Measurements from ENCODE around the gene VHLL. TPM values are rescaled to one million over a fixed set of nuclear protein-coding genes. Genes with fewer than 3 reads are reported as not detected.

The VHLL gene
- total and polyA plus RNA-seq, 2 donors: not detected

DNA sequence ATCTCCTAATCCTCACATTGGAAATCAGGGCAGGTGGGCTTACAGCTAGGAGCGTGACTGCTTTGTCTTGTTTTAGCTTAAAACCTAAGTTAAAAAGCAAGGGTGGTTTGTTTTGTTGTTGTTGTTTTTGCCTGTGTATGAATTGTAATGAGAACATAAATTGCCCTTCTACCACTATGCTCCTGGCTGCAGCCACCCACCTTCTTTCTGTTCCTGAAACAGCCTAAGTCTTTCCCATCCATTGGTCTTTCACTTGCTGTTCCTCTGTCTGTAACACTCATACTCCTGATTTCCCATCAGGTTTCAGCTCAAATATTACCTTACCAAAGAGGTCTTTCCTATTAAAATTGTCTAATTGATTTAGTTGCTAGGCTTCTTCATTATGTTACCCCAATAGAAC, 15.6 kb downstream of the VHLL start:
- peak overlapping the region; percentile 91 for H3K4me3 ChIP-seq (ENCODE audit: low read depth, low read length)
- no peaks in the 10 kb centered on the region for H3K4me1 ChIP-seq (ENCODE audit: insufficient read depth)
- no peak overlapping the region for H3K27ac ChIP-seq (ENCODE audit: low read depth)
- 83% methylated on average over 1 of the region's 1 CpG for WGBS
- H3K36me3 ChIP-seq (ENCODE audit: insufficient read depth): no peaks in the 10 kb centered on the region
- DNase-seq (ENCODE audit: extremely low spot score): no peak

GRCh38 chr1:156282479-156283222, 16.5 kb downstream of the VHLL start, which contains the start of gene SMG5:
Gene SMG5 (minus strand): TSS chr1:156282825. CDS start chr1:156282680, 145 bp downstream.
- no peaks in the 10 kb centered on the region for H3K36me3 ChIP-seq (ENCODE audit: insufficient read depth)
- peak within 1 kb of the TSS; percentile 91 for H3K4me3 ChIP-seq (ENCODE audit: low read depth, low read length)
- peak within 1 kb of the TSS; percentile 93 for H3K27ac ChIP-seq (ENCODE audit: low read depth)
- H3K4me1 ChIP-seq (ENCODE audit: insufficient read depth): no peaks in the 10 kb centered on the region
- DNase-seq (ENCODE audit: extremely low spot score): peak; percentile 98
- WGBS: under 1% methylated on average over 50 of the region's 50 CpGs

- Histone ChIP-seq H3K4me3 (ENCODE audit: low read depth, low read length) (peak overlapping the region; percentile 91), H3K36me3 (ENCODE audit: insufficient read depth) (no peaks in the 10 kb centered on the region), H3K27ac (ENCODE audit: low read depth) (peak overlapping the region; percentile 44), H3K4me1 (ENCODE audit: insufficient read depth) (no peaks in the 10 kb centered on the region)
- 9% methylated on average over 22 of the region's 22 CpGs for WGBS
- DNase-seq (ENCODE audit: extremely low spot score): no peak
Observed at GRCh38 chr1:156281693-156282478, 17.2 kb downstream of the VHLL start.

- WGBS: 17% methylated on average over 8 of the region's 8 CpGs
- Histone ChIP-seq H3K4me1 (ENCODE audit: insufficient read depth) (no peaks in the 10 kb centered on the region), H3K27ac (ENCODE audit: low read depth) (no peak overlapping the region), H3K36me3 (ENCODE audit: insufficient read depth) (no peaks in the 10 kb centered on the region), H3K4me3 (ENCODE audit: low read depth, low read length) (no peak overlapping the region)
- no peak for DNase-seq (ENCODE audit: extremely low spot score)
Observed at GRCh38 chr1:156281281-156281680, 17.8 kb downstream of the VHLL start.

DNA sequence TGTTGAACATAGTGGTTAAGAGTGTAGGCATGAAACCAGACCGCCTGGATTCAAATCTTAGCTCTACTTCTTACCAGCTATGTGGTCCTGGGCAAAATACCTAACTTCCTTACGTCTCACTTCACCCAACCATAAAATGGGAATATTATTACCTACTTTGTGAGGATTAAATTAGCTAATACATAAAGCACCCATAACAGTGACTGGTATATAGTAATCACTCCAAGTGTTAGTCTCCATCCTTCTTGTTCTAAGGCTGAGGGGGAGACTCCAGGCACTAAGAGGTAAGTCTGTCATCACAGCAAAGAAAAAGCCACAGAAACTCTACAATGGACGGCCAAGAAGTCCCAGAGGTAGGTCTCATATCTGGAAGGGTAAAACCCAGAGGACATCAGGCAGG, 19.3 kb downstream of the VHLL start:
- Histone ChIP-seq H3K27ac (ENCODE audit: low read depth) (no peak overlapping the region), H3K4me1 (ENCODE audit: insufficient read depth) (no peaks in the 10 kb centered on the region), H3K4me3 (ENCODE audit: low read depth, low read length) (no peak overlapping the region), H3K36me3 (ENCODE audit: insufficient read depth) (no peaks in the 10 kb centered on the region)
- no peak for DNase-seq (ENCODE audit: extremely low spot score)
- WGBS: 91% methylated on average over 3 of the region's 3 CpGs

- DNase-seq (ENCODE audit: extremely low spot score): no peak
Observed at GRCh38 chr1:156276966-156277381, 22.1 kb downstream of the VHLL start.

DNA sequence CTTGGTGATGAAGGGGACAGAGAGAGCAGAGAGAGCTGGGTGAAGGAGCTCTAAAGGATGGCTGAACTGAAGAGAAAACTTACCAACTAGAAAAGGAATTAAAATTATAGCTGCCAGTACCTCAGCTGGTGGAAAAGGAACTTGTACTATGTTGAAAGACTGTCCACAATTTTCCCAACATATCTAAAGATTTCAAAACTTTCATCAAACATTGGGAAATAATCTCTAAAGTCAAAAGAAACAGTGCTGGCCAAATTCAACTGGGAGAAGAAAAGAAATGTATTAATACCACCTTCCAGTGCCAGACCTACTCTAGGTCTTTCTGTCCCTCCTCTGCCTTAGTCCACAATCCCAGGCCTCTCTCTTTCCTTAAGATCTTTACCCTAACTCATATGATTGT, 22.6 kb downstream of the VHLL start:
- Histone ChIP-seq H3K4me3 (ENCODE audit: low read depth, low read length) (no peak overlapping the region), H3K4me1 (ENCODE audit: insufficient read depth) (no peaks in the 10 kb centered on the region), H3K27ac (ENCODE audit: low read depth) (no peak overlapping the region), H3K36me3 (ENCODE audit: insufficient read depth) (peaks cover 10% of the 10 kb centered on the region)
- DNase-seq (ENCODE audit: extremely low spot score): no peak

More at GRCh38 chr1:156276966-156277381, 22.1 kb downstream of the VHLL start:
- no peak overlapping the region for H3K27ac ChIP-seq (ENCODE audit: low read depth)
- 87% methylated on average over 6 of the region's 6 CpGs for WGBS
- H3K36me3 ChIP-seq (ENCODE audit: insufficient read depth): peaks cover 10% of the 10 kb centered on the region
- H3K4me3 ChIP-seq (ENCODE audit: low read depth, low read length): no peak overlapping the region
- H3K4me1 ChIP-seq (ENCODE audit: insufficient read depth): no peaks in the 10 kb centered on the region

DNA sequence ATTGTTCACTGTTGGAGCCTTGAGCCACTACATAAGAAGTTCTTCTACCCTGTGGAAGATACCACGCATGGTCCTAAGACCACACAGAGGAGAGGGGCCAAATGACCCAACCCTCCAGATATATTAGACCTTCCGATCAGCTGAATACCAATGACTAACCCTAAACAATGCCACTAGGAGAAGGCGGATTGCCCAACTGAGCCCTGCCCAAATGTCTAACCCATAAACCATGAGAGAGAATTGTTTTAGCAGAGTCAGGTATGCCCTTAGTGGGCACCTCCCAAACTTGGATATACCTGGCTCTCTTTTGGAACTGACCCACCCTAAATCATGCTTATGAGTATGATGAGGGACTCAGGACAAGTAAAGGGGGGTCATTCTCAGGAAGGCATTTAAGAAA, 28.8 kb downstream of the VHLL start:
- 94% methylated on average over 3 of the region's 3 CpGs for WGBS
- DNase-seq (ENCODE audit: extremely low spot score): no peak
- no peaks in the 10 kb centered on the region for H3K4me1 ChIP-seq (ENCODE audit: insufficient read depth)
- peaks cover 18% of the 10 kb centered on the region for H3K36me3 ChIP-seq (ENCODE audit: insufficient read depth)
- H3K4me3 ChIP-seq (ENCODE audit: low read depth, low read length): no peak overlapping the region
- no peak overlapping the region for H3K27ac ChIP-seq (ENCODE audit: low read depth)

DNA sequence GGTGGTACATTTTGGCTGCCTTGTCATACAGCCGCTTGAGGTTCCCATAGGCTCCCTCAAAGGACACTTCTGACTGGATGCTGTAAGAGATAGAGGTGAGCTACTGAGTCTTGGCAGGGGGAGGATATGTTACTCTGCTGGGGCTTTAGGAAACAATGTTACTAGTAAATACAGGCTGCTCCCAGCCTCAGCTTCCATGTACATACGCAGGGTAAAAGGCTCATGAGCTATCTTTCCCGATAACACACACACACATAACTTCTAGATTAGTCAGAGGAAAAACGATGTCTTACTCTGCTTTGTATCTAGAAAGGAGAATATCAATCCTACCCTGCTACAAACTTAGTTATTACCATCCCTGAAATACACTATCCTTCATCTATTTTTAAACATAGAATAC, 30.8 kb downstream of the VHLL start:
- 83% methylated on average over 4 of the region's 4 CpGs for WGBS
- Histone ChIP-seq H3K4me1 (ENCODE audit: insufficient read depth) (no peaks in the 10 kb centered on the region), H3K27ac (ENCODE audit: low read depth) (no peak overlapping the region), H3K4me3 (ENCODE audit: low read depth, low read length) (no peak overlapping the region), H3K36me3 (ENCODE audit: insufficient read depth) (peaks cover 14% of the 10 kb centered on the region)
- DNase-seq (ENCODE audit: extremely low spot score): no peak

DNA sequence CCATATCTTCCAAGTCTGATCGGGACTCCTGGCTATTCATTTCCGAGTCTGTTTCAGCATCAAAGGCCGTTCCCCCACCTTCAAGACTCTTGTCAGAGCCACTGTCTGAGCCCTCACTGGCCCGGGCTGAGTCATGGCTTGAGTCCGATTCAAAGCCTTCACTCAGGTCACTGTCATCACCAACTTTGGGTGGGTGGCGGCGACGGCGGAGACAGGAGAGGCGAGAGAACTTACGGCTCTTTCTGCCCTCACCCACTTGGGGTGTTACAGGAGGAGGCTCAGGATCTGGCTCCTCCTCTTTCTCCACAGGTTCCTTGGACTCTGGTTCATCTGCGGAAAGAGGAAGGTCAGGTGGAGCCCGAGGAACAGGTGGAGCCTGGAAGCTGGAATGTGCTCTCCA, 33.1 kb downstream of the VHLL start:
- Histone ChIP-seq H3K27ac (ENCODE audit: low read depth) (no peak overlapping the region), H3K4me3 (ENCODE audit: low read depth, low read length) (no peak overlapping the region), H3K4me1 (ENCODE audit: insufficient read depth) (no peaks in the 10 kb centered on the region), H3K36me3 (ENCODE audit: insufficient read depth) (peaks cover 11% of the 10 kb centered on the region)
- no peak for DNase-seq (ENCODE audit: extremely low spot score)
- WGBS: 92% methylated on average over 13 of the region's 13 CpGs

DNA sequence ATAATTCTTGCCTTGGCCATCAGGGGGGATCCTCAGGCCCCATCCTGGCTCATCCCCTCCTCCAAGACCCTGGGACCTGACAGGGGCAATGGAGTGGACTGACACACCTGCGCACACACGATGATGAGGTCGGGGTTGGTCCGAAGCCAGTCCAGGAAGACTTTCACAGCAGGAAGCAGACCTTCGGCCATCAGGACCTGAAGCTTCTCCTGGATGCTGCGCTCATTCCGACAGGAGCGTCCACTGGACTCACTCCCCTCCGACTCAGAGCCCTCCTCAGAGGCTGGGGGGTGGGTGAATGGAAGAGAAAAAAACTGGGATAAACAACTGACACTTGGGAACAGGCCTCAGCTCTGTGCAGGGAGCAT, 35.8 kb downstream of the VHLL start:
- Histone ChIP-seq H3K4me1 (ENCODE audit: insufficient read depth) (no peaks in the 10 kb centered on the region), H3K36me3 (ENCODE audit: insufficient read depth) (peaks cover 26% of the 10 kb centered on the region), H3K27ac (ENCODE audit: low read depth) (no peak overlapping the region), H3K4me3 (ENCODE audit: low read depth, low read length) (no peak overlapping the region)
- WGBS: 92% methylated on average over 9 of the region's 9 CpGs
- no peak for DNase-seq (ENCODE audit: extremely low spot score)

GRCh38 chr1:156262461-156263287, 36.4 kb downstream of the VHLL start:
- no peak for DNase-seq (ENCODE audit: extremely low spot score)
- Histone ChIP-seq H3K36me3 (ENCODE audit: insufficient read depth) (peaks cover 31% of the 10 kb centered on the region), H3K27ac (ENCODE audit: low read depth) (no peak overlapping the region), H3K4me1 (ENCODE audit: insufficient read depth) (no peaks in the 10 kb centered on the region), H3K4me3 (ENCODE audit: low read depth, low read length) (no peak overlapping the region)
- 84% methylated on average over 9 of the region's 9 CpGs for WGBS

DNA sequence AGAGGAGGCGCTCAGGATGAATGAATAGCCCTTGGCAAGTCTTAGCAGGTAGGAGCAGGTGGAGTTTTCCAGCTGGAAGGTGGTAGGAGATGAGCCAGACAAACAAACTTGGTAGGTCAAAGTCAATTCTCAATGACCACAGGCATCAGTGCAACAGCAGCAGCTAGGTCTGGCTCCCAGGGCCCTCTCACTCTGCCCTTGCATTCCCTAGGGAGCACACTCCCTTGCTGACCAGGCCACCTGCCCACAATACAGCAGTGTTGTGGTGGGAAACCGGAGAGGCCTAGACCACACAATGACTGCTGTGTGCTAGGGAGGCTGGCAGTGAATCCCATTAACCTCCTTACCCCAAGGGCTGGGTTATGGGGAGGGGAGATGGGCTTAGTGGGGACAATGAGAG, 38.2 kb downstream of the VHLL start:
- DNase-seq (ENCODE audit: extremely low spot score): no peak
- Histone ChIP-seq H3K36me3 (ENCODE audit: insufficient read depth) (peaks cover 25% of the 10 kb centered on the region), H3K4me1 (ENCODE audit: insufficient read depth) (no peaks in the 10 kb centered on the region), H3K4me3 (ENCODE audit: low read depth, low read length) (no peak overlapping the region), H3K27ac (ENCODE audit: low read depth) (no peak overlapping the region)
- 92% methylated on average over 2 of the region's 2 CpGs for WGBS

All from urinary bladder (tissue), 4 donors.